ENCODE measurements around the gene FBXL16.

Gene FBXL16

GRCh38 chr16:683396-684070, 22.1 kb downstream of the FBXL16 start:
- H3K4me3 ChIP-seq (ENCODE audit: low read depth, low read length), result peak overlapping the region; percentile 55
- no peak for TF ChIP-seq CTCF (IDR thresholded peaks at IDR 0.05; ENCODE audit: low read depth, low read length, missing control alignments)
- in situ Hi-C loops (cut with HindIII; ENCODE audit: low sequenced_read_pairs), result no loop called here
- DNase-seq (ENCODE audit: low read depth), result no peak

GRCh38 chr16:682493-683395, 22.9 kb downstream of the FBXL16 start:
- peak overlapping the region; percentile 55 for H3K4me3 ChIP-seq (ENCODE audit: low read depth, low read length)
- in situ Hi-C loops (cut with HindIII; ENCODE audit: low sequenced_read_pairs), result no loop called here
- TF ChIP-seq CTCF (IDR thresholded peaks at IDR 0.05; ENCODE audit: low read depth, low read length, missing control alignments), result no peak

GRCh38 chr16:681746-682427, 23.7 kb downstream of the FBXL16 start:
- no peak for TF ChIP-seq CTCF (IDR thresholded peaks at IDR 0.05; ENCODE audit: low read depth, low read length, missing control alignments)
- in situ Hi-C loops (cut with HindIII; ENCODE audit: low sequenced_read_pairs), result no loop called here
- no peak for DNase-seq (ENCODE audit: low read depth)
- peak overlapping the region; percentile 55 for H3K4me3 ChIP-seq (ENCODE audit: low read depth, low read length)

More at GRCh38 chr16:682493-683395, 22.9 kb downstream of the FBXL16 start:
- no peak for DNase-seq (ENCODE audit: low read depth)

GRCh38 chr16:680967-681745, 24.4 kb downstream of the FBXL16 start:
- peak overlapping the region; percentile 55 for H3K4me3 ChIP-seq (ENCODE audit: low read depth, low read length)
- TF ChIP-seq CTCF (IDR thresholded peaks at IDR 0.05; ENCODE audit: low read depth, low read length, missing control alignments), result peak; percentile 16
- no peak for DNase-seq (ENCODE audit: low read depth)
- in situ Hi-C loops (cut with HindIII; ENCODE audit: low sequenced_read_pairs), result no loop called here

- TF ChIP-seq CTCF (IDR thresholded peaks at IDR 0.05; ENCODE audit: low read depth, low read length, missing control alignments), result no peak
- DNase-seq (ENCODE audit: low read depth), result no peak
- in situ Hi-C loops (cut with HindIII; ENCODE audit: low sequenced_read_pairs), result no loop called here
- H3K4me3 ChIP-seq (ENCODE audit: low read depth, low read length), result peak overlapping the region; percentile 55
These were observed 25.0 kb downstream of the FBXL16 start for GRCh38 chr16:680625-680945.

All from astrocyte of the cerebellum (primary cell).